HCT116 (cell line): ENCODE results near the gene TMEM125. TPM values are rescaled to one million over a fixed set of nuclear protein-coding genes. Genes with fewer than 3 reads are reported as not detected.

Experiments
- ATAC-seq: fragments of 200-7000 bp; cut with Tn5 transposase; 2 replicates; pipeline ENCODE4 v1.9.1; 2020; ENCODE audit warnings: mild to moderate bottlenecking, moderate library complexity
- BruUV-seq: library from RNA; stranded (reverse); fragments of 400-500 nt; replicated peaks from 2 replicates; lab custom pipeline; 2021; lab: Mats Ljungman, UMichigan
- CTCF ChIA-PET: fragments of 300-600 bp; sonication (Branson Sonifier 250); formaldehyde crosslinking; loops from one replicate; lab custom pipeline; 2021; ENCODE audit warnings: antibody characterized with exemption; lab: Charles Lee
- POLR2A ChIA-PET: fragments of 300-600, 350-600 bp; sonication (Branson Sonifier 250); formaldehyde crosslinking; loops from one replicate; lab custom pipeline; 2021; ENCODE audit warnings: antibody characterized with exemption; lab: Charles Lee
- RAD21 ChIA-PET, 2 experiments: fragments of 300-600 bp; sonication (Branson Sonifier 250); formaldehyde crosslinking; loops; one replicate each; lab custom pipeline; 2023; ENCODE audit warnings: low total read pairs in 2 of 2; ENCODE audit not compliant: uncharacterized antibody in 2 of 2, unreplicated experiment in 2 of 2, low non-redundant PET in 1 of 2; lab: Charles Lee
- DNase-seq: peaks from one replicate; pipeline ENCODE4 v3.0.0-alpha.2; 2010; ENCODE audit warnings: low read depth, low spot score
- H2AFZ ChIP-seq: fragments of 200-600 bp; shearing (Covaris generic), sonication (generic); 2 replicates; pipeline ENCODE4 v1.6.1; 2017; ENCODE audit warnings: low read depth, mixed run types, mixed read lengths, antibody characterized with exemption, low read length; ENCODE audit not compliant: poor library complexity, severe bottlenecking
- H3K27ac ChIP-seq: 2 replicates; pipeline ENCODE4 v1.5.1; 2012; ENCODE audit warnings: low read depth, low read length
- H3K27me3 ChIP-seq: fragments of 200-600 bp; sonication (generic); 2 replicates; pipeline ENCODE4 v1.6.1; 2016; ENCODE audit warnings: mixed run types, low read length, mixed read lengths; ENCODE audit not compliant: insufficient read depth
- H3K36me3 ChIP-seq, 2 experiments: fragments of 200-500 bp in 1 of 2; fragments of 200-600 bp in 1 of 2; sonication (Bioruptor generic) in 1 of 2; sonication (generic) in 1 of 2; 2 replicates each; pipeline versions ENCODE4 v1.5.1 to v1.6.1; 2014 to 2016; ENCODE audit warnings: low read length in 2 of 2, inconsistent platforms in 1 of 2, mixed read lengths in 1 of 2, mixed run types in 1 of 2; ENCODE audit not compliant: insufficient read depth in 2 of 2, control insufficient read depth in 1 of 2
- H3K4me1 ChIP-seq, 2 experiments: fragments of 200-600 bp in 1 of 2; sonication (generic) in 1 of 2; 2 replicates each; pipeline versions ENCODE4 v1.5.1 to v1.6.1; 2012 to 2017; ENCODE audit warnings: low read length in 2 of 2, inconsistent platforms in 1 of 2, mild to moderate bottlenecking in 1 of 2, mixed read lengths in 1 of 2, mixed run types in 1 of 2, moderate library complexity in 1 of 2; ENCODE audit not compliant: insufficient read depth in 2 of 2, control insufficient read depth in 1 of 2
- H3K4me2 ChIP-seq: fragments of 200-600 bp; sonication (generic); 2 replicates; pipeline ENCODE4 v1.6.1; 2017; ENCODE audit warnings: mixed run types, low read length, mixed read lengths
- H3K4me3 ChIP-seq, 2 experiments: fragments of 200-600 bp in 1 of 2; sonication (generic) in 1 of 2; replicated peaks in 1 of 2; 2 replicates each; pipeline ENCODE4 v1.5.1; 2011 to 2016; ENCODE audit warnings: low read length in 2 of 2, control low read depth in 1 of 2, low read depth in 1 of 2, mild to moderate bottlenecking in 1 of 2, mixed read lengths in 1 of 2, mixed run types in 1 of 2
- H3K79me2 ChIP-seq: fragments of 200-600 bp; sonication (generic); 2 replicates; pipeline ENCODE4 v1.6.1; 2017; ENCODE audit warnings: mild to moderate bottlenecking, mixed run types, low read length, moderate library complexity, mixed read lengths; ENCODE audit not compliant: insufficient read depth
- H3K9ac ChIP-seq: fragments of 200-600 bp; sonication (generic); 2 replicates; pipeline ENCODE4 v1.6.1; 2016; ENCODE audit warnings: low read length, mixed read lengths
- H3K9me2 ChIP-seq: fragments of 200-600 bp; sonication (generic), shearing (Covaris generic); 2 replicates; pipeline ENCODE4 v1.6.1; 2017; ENCODE audit warnings: mixed run types, mild to moderate bottlenecking, moderate library complexity; ENCODE audit not compliant: insufficient read depth
- H3K9me3 ChIP-seq, 2 experiments: fragments of 200-500 bp in 1 of 2; fragments of 200-600 bp in 1 of 2; sonication (Bioruptor generic) in 1 of 2; sonication (generic) in 1 of 2; 2 replicates each; pipeline ENCODE4 v1.6.1; 2014 to 2017; ENCODE audit warnings: low read length in 2 of 2, mixed read lengths in 2 of 2, inconsistent platforms in 1 of 2, low read depth in 1 of 2, mild to moderate bottlenecking in 1 of 2, mixed run types in 1 of 2, moderate library complexity in 1 of 2; ENCODE audit not compliant: control insufficient read depth in 1 of 2, insufficient read depth in 1 of 2
- H4K20me1 ChIP-seq: fragments of 200-600 bp; sonication (generic), shearing (Covaris generic); 2 replicates; pipeline ENCODE4 v1.6.1; 2017; ENCODE audit warnings: mixed run types, mild to moderate bottlenecking, moderate library complexity; ENCODE audit not compliant: insufficient read depth
- ATF3 ChIP-seq: IDR thresholded peaks from 2 replicates; pipeline ENCODE4 v1.6.1; 2012
- CBX3 ChIP-seq: IDR thresholded peaks from 2 replicates; pipeline ENCODE4 v1.6.1; 2012; ENCODE audit warnings: low read depth
- CTCF ChIP-seq, 3 experiments: fragments of 200-600 bp in 1 of 3; sonication (generic) in 1 of 3; IDR thresholded peaks in 2 of 3; conservative IDR thresholded peaks in 1 of 3; 2 replicates each; pipeline ENCODE4 v1.5.1; 2012 to 2017; ENCODE audit warnings: low read depth in 2 of 3, low read length in 2 of 3, antibody characterized with exemption in 1 of 3, borderline replicate concordance in 1 of 3, control low read depth in 1 of 3, mild to moderate bottlenecking in 1 of 3, mixed read lengths in 1 of 3, mixed run types in 1 of 3, moderate library complexity in 1 of 3; ENCODE audit not compliant: insufficient read depth in 1 of 3
- EGR1 ChIP-seq: IDR thresholded peaks from 2 replicates; pipeline ENCODE4 v1.6.1; 2012; ENCODE audit warnings: low read depth
- EZH2phosphoT487 ChIP-seq: fragments of 200-600 bp; IDR thresholded peaks from 2 replicates; pipeline ENCODE4 v1.6.1; 2018; ENCODE audit warnings: antibody characterized with exemption, borderline replicate concordance
- FOSL1 ChIP-seq: IDR thresholded peaks from 2 replicates; pipeline ENCODE4 v1.6.1; 2012; ENCODE audit warnings: low read depth
- JUND ChIP-seq: IDR thresholded peaks from 2 replicates; pipeline ENCODE4 v1.6.1; 2012
- POLR2A ChIP-seq: IDR thresholded peaks from 2 replicates; pipeline ENCODE4 v1.7.0; 2011; ENCODE audit warnings: borderline replicate concordance; ENCODE audit not compliant: insufficient read depth, insufficient read length; ENCODE audit errors: extremely low read depth
- RAD21 ChIP-seq: IDR thresholded peaks from 2 replicates; pipeline ENCODE4 v1.6.1; 2012; ENCODE audit warnings: low read depth, mild to moderate bottlenecking
- SP1 ChIP-seq: IDR thresholded peaks from 2 replicates; pipeline ENCODE4 v1.6.1; 2012; ENCODE audit warnings: low read depth
- ZNF274 ChIP-seq: fragments of 200-500 bp; sonication (Bioruptor generic); IDR thresholded peaks from 2 replicates; pipeline ENCODE4 v1.6.1; 2014; ENCODE audit warnings: mild to moderate bottlenecking, low read depth, low read length, inconsistent platforms
- intact Hi-C: fragments of 100-400 bp; cut with micrococcal nuclease; formaldehyde crosslinking; loops from 2 replicates; pipeline ENCODE4 v1.10.0; 2022
- total RNA-seq: library from RNA; stranded (reverse); gene quantifications from one replicate; pipeline ENCODE4 v1.2.1, GENCODE V29; 2021; ENCODE audit not compliant: unreplicated experiment
- TF ChIP-seq, protein P1 (sequence below): IDR thresholded peaks from 2 replicates; pipeline ENCODE4 v1.6.1; 2011; ENCODE audit warnings: mild to moderate bottlenecking, low read length, moderate library complexity; ENCODE audit not compliant: insufficient replicate concordance; ENCODE audit errors: extremely low read depth
- TF ChIP-seq, protein P2 (sequence below): IDR thresholded peaks from 2 replicates; pipeline ENCODE4 v1.6.1; 2012; ENCODE audit warnings: low read depth

TMEM125 gene
- total RNA-seq, 1 experiment from 2014 or later, result 13.9 TPM

DNA sequence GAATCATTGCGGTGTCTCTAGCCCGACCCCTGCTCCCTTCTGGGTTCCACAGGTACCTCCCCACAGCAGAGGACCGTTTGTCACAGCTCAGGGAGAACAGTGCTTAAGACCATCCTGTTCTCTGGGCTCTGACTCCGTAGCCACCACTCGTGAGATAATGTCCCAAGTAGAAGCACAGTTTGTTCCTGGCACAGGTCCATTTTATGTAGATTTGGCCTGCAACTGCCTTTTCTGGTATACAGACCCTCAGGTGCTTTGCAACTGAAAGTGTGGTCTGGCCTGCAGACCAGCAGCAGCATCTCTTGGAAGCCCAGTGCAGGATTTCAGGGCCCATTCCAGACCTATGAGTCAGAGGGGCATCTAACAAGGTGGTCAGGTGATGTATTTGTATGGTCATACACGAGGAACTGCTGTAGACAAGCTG lies 28.4 kb upstream of the TMEM125 start:
- Histone ChIP-seq H3K36me3 (no peaks in the 10 kb centered on the region), H3K4me3 (no peak overlapping the region), H3K4me1 (peaks cover 0 to 10% of the 10 kb centered on the region in 2 experiments; a peak in 2 of 4 replicates), H3K27me3 (no peaks in the 10 kb centered on the region), H3K79me2 (no peaks in the 10 kb centered on the region), H3K27ac (no peak overlapping the region), H3K9me2 (no peaks in the 10 kb centered on the region), H4K20me1 (no peaks in the 10 kb centered on the region), H3K9ac (no peak overlapping the region), H3K9me3 (no peaks in the 10 kb centered on the region), H2AFZ (no peak overlapping the region), H3K4me2 (peak overlapping the region; percentile 7; the same call in 1 of the 2 replicates)
- peak; percentile 62; the same call in 1 of the 2 replicates for ATAC-seq
- ChIA-PET CTCF (no interaction called here), POLR2A (no interaction called here), RAD21 (no interaction called here)
- BruUV-seq, result no TSS peak
- intact Hi-C loops, result no loop called here
- TF ChIP-seq POLR2A, result no peak
- 0 out of 2 replicates have a peak, but pooled peaks have one; percentile 20 for TF ChIP-seq JUND
- TF ChIP-seq, protein P1, sequence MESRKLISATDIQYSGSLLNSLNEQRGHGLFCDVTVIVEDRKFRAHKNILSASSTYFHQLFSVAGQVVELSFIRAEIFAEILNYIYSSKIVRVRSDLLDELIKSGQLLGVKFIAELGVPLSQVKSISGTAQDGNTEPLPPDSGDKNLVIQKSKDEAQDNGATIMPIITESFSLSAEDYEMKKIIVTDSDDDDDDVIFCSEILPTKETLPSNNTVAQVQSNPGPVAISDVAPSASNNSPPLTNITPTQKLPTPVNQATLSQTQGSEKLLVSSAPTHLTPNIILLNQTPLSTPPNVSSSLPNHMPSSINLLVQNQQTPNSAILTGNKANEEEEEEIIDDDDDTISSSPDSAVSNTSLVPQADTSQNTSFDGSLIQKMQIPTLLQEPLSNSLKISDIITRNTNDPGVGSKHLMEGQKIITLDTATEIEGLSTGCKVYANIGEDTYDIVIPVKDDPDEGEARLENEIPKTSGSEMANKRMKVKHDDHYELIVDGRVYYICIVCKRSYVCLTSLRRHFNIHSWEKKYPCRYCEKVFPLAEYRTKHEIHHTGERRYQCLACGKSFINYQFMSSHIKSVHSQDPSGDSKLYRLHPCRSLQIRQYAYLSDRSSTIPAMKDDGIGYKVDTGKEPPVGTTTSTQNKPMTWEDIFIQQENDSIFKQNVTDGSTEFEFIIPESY, result no peak
- no peak for TF ChIP-seq EZH2phosphoT487
- TF ChIP-seq EGR1, result no peak
- TF ChIP-seq CTCF (IDR thresholded peaks at IDR 0.05 in 2 of 3, conservative IDR thresholded peaks at IDR 0.05 in 1 of 3; ENCODE audit: borderline replicate concordance in 1 of 3, insufficient read depth in 1 of 3, low read depth in 2 of 3, low read length in 2 of 3), result no peak
- TF ChIP-seq SP1, result no peak
- peak; percentile 27; the same call in 1 of the 2 replicates for TF ChIP-seq FOSL1
- no peak for TF ChIP-seq ATF3
- TF ChIP-seq CBX3, result no peak
- no peak for TF ChIP-seq ZNF274
- TF ChIP-seq, protein P2, sequence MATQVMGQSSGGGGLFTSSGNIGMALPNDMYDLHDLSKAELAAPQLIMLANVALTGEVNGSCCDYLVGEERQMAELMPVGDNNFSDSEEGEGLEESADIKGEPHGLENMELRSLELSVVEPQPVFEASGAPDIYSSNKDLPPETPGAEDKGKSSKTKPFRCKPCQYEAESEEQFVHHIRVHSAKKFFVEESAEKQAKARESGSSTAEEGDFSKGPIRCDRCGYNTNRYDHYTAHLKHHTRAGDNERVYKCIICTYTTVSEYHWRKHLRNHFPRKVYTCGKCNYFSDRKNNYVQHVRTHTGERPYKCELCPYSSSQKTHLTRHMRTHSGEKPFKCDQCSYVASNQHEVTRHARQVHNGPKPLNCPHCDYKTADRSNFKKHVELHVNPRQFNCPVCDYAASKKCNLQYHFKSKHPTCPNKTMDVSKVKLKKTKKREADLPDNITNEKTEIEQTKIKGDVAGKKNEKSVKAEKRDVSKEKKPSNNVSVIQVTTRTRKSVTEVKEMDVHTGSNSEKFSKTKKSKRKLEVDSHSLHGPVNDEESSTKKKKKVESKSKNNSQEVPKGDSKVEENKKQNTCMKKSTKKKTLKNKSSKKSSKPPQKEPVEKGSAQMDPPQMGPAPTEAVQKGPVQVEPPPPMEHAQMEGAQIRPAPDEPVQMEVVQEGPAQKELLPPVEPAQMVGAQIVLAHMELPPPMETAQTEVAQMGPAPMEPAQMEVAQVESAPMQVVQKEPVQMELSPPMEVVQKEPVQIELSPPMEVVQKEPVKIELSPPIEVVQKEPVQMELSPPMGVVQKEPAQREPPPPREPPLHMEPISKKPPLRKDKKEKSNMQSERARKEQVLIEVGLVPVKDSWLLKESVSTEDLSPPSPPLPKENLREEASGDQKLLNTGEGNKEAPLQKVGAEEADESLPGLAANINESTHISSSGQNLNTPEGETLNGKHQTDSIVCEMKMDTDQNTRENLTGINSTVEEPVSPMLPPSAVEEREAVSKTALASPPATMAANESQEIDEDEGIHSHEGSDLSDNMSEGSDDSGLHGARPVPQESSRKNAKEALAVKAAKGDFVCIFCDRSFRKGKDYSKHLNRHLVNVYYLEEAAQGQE, result no peak
- no peak for TF ChIP-seq RAD21
- DNase-seq, result no peak
